Natural killer cell (primary cell): ENCODE measurements around the gene CAPNS2. TPM values are rescaled to one million over a fixed set of nuclear protein-coding genes. Genes with fewer than 3 reads are reported as not detected.

ENCODE experiments used
- ATAC-seq, 3 donors: fragments of 150-1000 bp in 2 of 3; fragments of 200-7000 bp in 1 of 3; cut with Tn5 transposase; 1 replicate in 1 of 3; 2 replicates in 2 of 3; pipeline ENCODE4 v1.10.0; 2021; ENCODE audit warnings: mild to moderate bottlenecking in 2 of 3, moderate library complexity in 2 of 3
- DNase-seq, 2 donors: peaks; one replicate each; pipeline versions ENCODE4 v3.0.0 to v3.0.0-alpha.2; 2013 to 2021; ENCODE audit warnings: mixed read lengths in 1 of 2
- H3K27ac ChIP-seq: one replicate; pipeline ENCODE4 v1.5.1; 2013; ENCODE audit warnings: mild to moderate bottlenecking, low read length
- H3K27me3 ChIP-seq: one replicate; pipeline ENCODE4 v1.6.1; 2013; ENCODE audit warnings: low read length; ENCODE audit not compliant: control insufficient read depth, insufficient read depth
- H3K36me3 ChIP-seq: one replicate; pipeline ENCODE4 v1.6.1; 2013; ENCODE audit warnings: low read length; ENCODE audit not compliant: control insufficient read depth, insufficient read depth
- H3K4me1 ChIP-seq: one replicate; pipeline ENCODE4 v1.6.1; 2013; ENCODE audit warnings: low read length; ENCODE audit not compliant: control insufficient read depth, insufficient read depth
- H3K4me3 ChIP-seq: one replicate; pipeline ENCODE4 v1.5.1; 2013; ENCODE audit warnings: low read length
- H3K9me3 ChIP-seq: one replicate; pipeline ENCODE4 v1.6.1; 2013; ENCODE audit warnings: low read length; ENCODE audit not compliant: control insufficient read depth, insufficient read depth
- H3K27ac Mint-ChIP-seq, 2 donors: one replicate each; pipeline ENCODE4 v1.8.0; 2022; ENCODE audit warnings: mild to moderate bottlenecking in 2 of 2, mixed read lengths in 2 of 2, moderate library complexity in 1 of 2
- H3K27me3 Mint-ChIP-seq, 2 donors: one replicate each; pipeline ENCODE4 v1.8.0; 2022; ENCODE audit warnings: low read depth in 2 of 2, mixed read lengths in 2 of 2
- H3K36me3 Mint-ChIP-seq: one replicate; pipeline ENCODE4 v1.8.0; 2022; ENCODE audit warnings: mixed read lengths
- H3K4me1 Mint-ChIP-seq, 2 donors: one replicate each; pipeline ENCODE4 v1.8.0; 2022; ENCODE audit warnings: mixed read lengths in 2 of 2
- H3K4me3 Mint-ChIP-seq: one replicate; pipeline ENCODE4 v1.8.0; 2022; ENCODE audit warnings: mild to moderate bottlenecking, moderate library complexity, mixed read lengths
- H3K9me3 Mint-ChIP-seq, 2 donors: one replicate each; pipeline ENCODE4 v1.8.0; 2022; ENCODE audit warnings: mixed read lengths in 2 of 2
- CTCF ChIP-seq: fragments of 200-600 bp; IDR thresholded peaks from one replicate; pipeline ENCODE4 v1.8.0; 2022; ENCODE audit warnings: antibody characterized with exemption
- WGBS: methylation state at CpG from one replicate; pipeline ENCODE4 v1.1.7; 2013; ENCODE audit warnings: missing lambda C conversion rate; ENCODE audit not compliant: insufficient coverage; 5-methylcytosine and 5-hydroxymethylcytosine counted together
- intact Hi-C: fragments of 100-400 bp; cut with micrococcal nuclease; formaldehyde crosslinking; loops from one replicate; pipeline ENCODE4 v1.14.2; 2022
- total RNA-seq, 4 donors: library from RNA; stranded (reverse); fragments of 120-200 nt in 1 of 4; gene quantifications; one replicate each; pipeline versions ENCODE4 v1.2.3 to v1.2.4, GENCODE V29; 2013 to 2022

Gene CAPNS2
- total RNA-seq, 3 donors from 2014 or later (not counting 1 experiment from before 2014, with no cell fraction given): 0.60 TPM; not detected in 2

- Histone ChIP-seq H3K4me1 (no peaks in the 10 kb centered on the region), H3K9me3 (no peaks in the 10 kb centered on the region), H3K27me3 (no peaks in the 10 kb centered on the region), H3K4me3 (no peak overlapping the region), H3K27ac (no peak overlapping the region), H3K36me3 (no peaks in the 10 kb centered on the region)
- WGBS: 72% methylated on average over 3 of the region's 3 CpGs
- no peak for ATAC-seq
- no peak for DNase-seq
- H3K9me3 Mint-ChIP-seq: no peaks in the 10 kb centered on the region
- TF ChIP-seq CTCF: no peak
- peaks cover 0 to 3% of the 10 kb centered on the region in 2 donors for H3K27me3 Mint-ChIP-seq
- H3K4me3 Mint-ChIP-seq: no peak overlapping the region
- no peaks in the 10 kb centered on the region for H3K4me1 Mint-ChIP-seq
- intact Hi-C loops: no loop called here
- no peak overlapping the region for H3K27ac Mint-ChIP-seq
- H3K36me3 Mint-ChIP-seq: no peaks in the 10 kb centered on the region
Observed at GRCh38 chr16:55577887-55578286, 11.4 kb downstream of the CAPNS2 start.

- H3K36me3 ChIP-seq: no peaks in the 10 kb centered on the region
- no peaks in the 10 kb centered on the region for H3K9me3 ChIP-seq
- H3K36me3 Mint-ChIP-seq: no peaks in the 10 kb centered on the region
- H3K4me1 ChIP-seq: no peaks in the 10 kb centered on the region
- intact Hi-C loops: no loop called here
- H3K4me3 ChIP-seq: no peak overlapping the region
- no peaks in the 10 kb centered on the region for H3K4me1 Mint-ChIP-seq
- no peak for DNase-seq
- no peaks in the 10 kb centered on the region for H3K27me3 Mint-ChIP-seq
- no peak for TF ChIP-seq CTCF
- H3K9me3 Mint-ChIP-seq: no peaks in the 10 kb centered on the region
- H3K27ac Mint-ChIP-seq: no peak overlapping the region
- WGBS: 86% methylated on average over 1 of the region's 2 CpGs
- ATAC-seq: no peak
- no peak overlapping the region for H3K4me3 Mint-ChIP-seq
- H3K27me3 ChIP-seq: no peaks in the 10 kb centered on the region
- H3K27ac ChIP-seq: no peak overlapping the region
Observed at GRCh38 chr16:55585631-55586030, 19.1 kb downstream of the CAPNS2 start.

GRCh38 chr16:55588799-55589198 lies 22.3 kb downstream of the CAPNS2 start:
- intact Hi-C loops: no loop called here
- Histone ChIP-seq H3K4me1 (no peaks in the 10 kb centered on the region), H3K36me3 (no peaks in the 10 kb centered on the region), H3K4me3 (no peak overlapping the region), H3K27ac (no peak overlapping the region), H3K27me3 (no peaks in the 10 kb centered on the region), H3K9me3 (no peaks in the 10 kb centered on the region)
- ATAC-seq: no peak
- Mint-ChIP-seq H3K4me3 (no peak overlapping the region), H3K27ac (no peak overlapping the region), H3K4me1 (no peaks in the 10 kb centered on the region), H3K27me3 (peaks cover 0 to 3% of the 10 kb centered on the region in 2 donors), H3K36me3 (no peaks in the 10 kb centered on the region), H3K9me3 (no peaks in the 10 kb centered on the region)
- WGBS: 89% methylated on average over 4 of the region's 6 CpGs
- no peak for DNase-seq
- no peak for TF ChIP-seq CTCF

GRCh38 chr16:55592306-55592705 lies 25.8 kb downstream of the CAPNS2 start:
- no peaks in the 10 kb centered on the region for H3K4me1 ChIP-seq
- H3K4me1 Mint-ChIP-seq: no peaks in the 10 kb centered on the region
- H3K9me3 ChIP-seq: no peaks in the 10 kb centered on the region
- no peaks in the 10 kb centered on the region for H3K9me3 Mint-ChIP-seq
- peaks cover 6 to 8% of the 10 kb centered on the region in 2 donors for H3K27me3 Mint-ChIP-seq
- H3K4me3 Mint-ChIP-seq: no peak overlapping the region
- H3K27me3 ChIP-seq: no peaks in the 10 kb centered on the region
- TF ChIP-seq CTCF: no peak
- H3K4me3 ChIP-seq: no peak overlapping the region
- H3K36me3 Mint-ChIP-seq: no peaks in the 10 kb centered on the region
- ATAC-seq: no peak
- no peak overlapping the region for H3K27ac Mint-ChIP-seq
- intact Hi-C loops: no loop called here
- no peaks in the 10 kb centered on the region for H3K36me3 ChIP-seq
- no peak overlapping the region for H3K27ac ChIP-seq
- DNase-seq: no peak
